Thyroid gland (tissue), 4 donors: ENCODE data around the gene PTPRC. TPM values are rescaled to one million over a fixed set of nuclear protein-coding genes. Genes with fewer than 3 reads are reported as not detected.

Experiments
- DNase-seq, 2 donors: peaks; one replicate each; pipeline ENCODE4 v3.0.0-alpha.2; 2019
- H3K27ac ChIP-seq, 3 donors: fragments of 200-600 bp; sonication (generic); 1 replicate in 2 of 3; 2 replicates in 1 of 3; pipeline ENCODE4 v1.5.1; 2016 to 2019; ENCODE audit warnings: mild to moderate bottlenecking in 1 of 3, moderate library complexity in 1 of 3
- H3K27me3 ChIP-seq: fragments of 200-600 bp; sonication (generic); one replicate; pipeline ENCODE4 v1.5.1; 2019
- H3K36me3 ChIP-seq, 2 donors: fragments of 200-600 bp; sonication (generic); one replicate each; pipeline ENCODE4 v1.5.1; 2016 to 2019
- H3K4me1 ChIP-seq, 2 donors: fragments of 200-600 bp; sonication (generic); one replicate each; pipeline ENCODE4 v1.5.1; 2017 to 2019
- H3K4me3 ChIP-seq, 3 donors: fragments of 200-600 bp; sonication (generic); replicated peaks in 1 of 3; 1 replicate in 2 of 3; 2 replicates in 1 of 3; pipeline ENCODE4 v1.5.1; 2016; ENCODE audit warnings: mild to moderate bottlenecking in 1 of 3
- H3K9me3 ChIP-seq: fragments of 200-600 bp; sonication (generic); one replicate; pipeline ENCODE4 v1.5.1; 2017
- POLR2A ChIP-seq, 2 donors: fragments of 450-650 bp; IDR thresholded peaks; one replicate each; pipeline ENCODE4 v1.6.1; 2017; ENCODE audit warnings: antibody characterized with exemption in 2 of 2, mild to moderate bottlenecking in 2 of 2, moderate library complexity in 1 of 2
- WGBS, 2 donors: methylation state at CpG; one replicate each; pipeline ENCODE4 v1.1.5; 2017; 5-methylcytosine and 5-hydroxymethylcytosine counted together
- intact Hi-C: fragments of 100-400 bp; cut with DNase I; formaldehyde crosslinking; loops from one replicate; pipeline ENCODE4 v1.15.1; 2023
- total RNA-seq, 4 donors: library from RNA; depleted of rRNA; stranded (reverse); fragments of >200 nt; gene quantifications; one replicate each; pipeline ENCODE4 v1.2.3, GENCODE V29; 2016
- TF ChIP-seq, protein P1 (sequence below), 6 experiments: fragments of 200-600 bp in 3 of 6; fragments of 450-650 bp in 3 of 6; sonication (generic) in 3 of 6; IDR thresholded peaks; one replicate each; pipeline ENCODE4 v1.5.1; 2016 to 2019; ENCODE audit warnings: antibody characterized with exemption in 6 of 6, mild to moderate bottlenecking in 2 of 6, inconsistent platforms in 1 of 6, moderate library complexity in 1 of 6

PTPRC gene
- total RNA-seq, 4 donors from 2014 or later: 11.5 to 23.8 (median 16.9) TPM

- no peaks in the 10 kb centered on the region for H3K27me3 ChIP-seq
Measured at GRCh38 chr1:198772626-198773025, 133.8 kb downstream of the PTPRC start.

DNA sequence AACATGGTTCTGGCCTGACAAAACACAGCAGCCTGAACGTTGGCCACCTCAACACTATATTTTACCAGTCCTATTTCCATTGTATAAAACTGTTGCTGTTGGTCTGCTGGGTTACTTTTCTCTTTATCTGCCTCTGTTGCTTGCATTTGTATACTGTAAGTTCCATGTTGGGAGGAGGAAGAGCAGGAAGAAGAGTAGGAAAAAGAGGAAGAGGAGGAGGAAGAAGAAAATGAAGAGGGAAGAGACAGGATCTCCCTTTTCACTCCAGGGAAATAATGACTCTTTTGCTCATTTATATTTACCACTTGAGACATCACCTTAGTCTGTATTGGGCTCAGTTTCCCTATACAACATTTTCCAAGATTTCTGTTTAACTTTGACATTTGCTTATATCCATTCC, 134.2 kb downstream of the PTPRC start:
- Histone ChIP-seq H3K4me1 (no peaks in the 10 kb centered on the region), H3K9me3 (no peaks in the 10 kb centered on the region), H3K36me3 (no peaks in the 10 kb centered on the region), H3K4me3 (no peak overlapping the region), H3K27ac (no peak overlapping the region), H3K27me3 (no peaks in the 10 kb centered on the region)
- no peak for DNase-seq
- 76 to 84% methylated on average over 1 of the region's 1 CpG for WGBS, 2 donors
- TF ChIP-seq, protein P1, sequence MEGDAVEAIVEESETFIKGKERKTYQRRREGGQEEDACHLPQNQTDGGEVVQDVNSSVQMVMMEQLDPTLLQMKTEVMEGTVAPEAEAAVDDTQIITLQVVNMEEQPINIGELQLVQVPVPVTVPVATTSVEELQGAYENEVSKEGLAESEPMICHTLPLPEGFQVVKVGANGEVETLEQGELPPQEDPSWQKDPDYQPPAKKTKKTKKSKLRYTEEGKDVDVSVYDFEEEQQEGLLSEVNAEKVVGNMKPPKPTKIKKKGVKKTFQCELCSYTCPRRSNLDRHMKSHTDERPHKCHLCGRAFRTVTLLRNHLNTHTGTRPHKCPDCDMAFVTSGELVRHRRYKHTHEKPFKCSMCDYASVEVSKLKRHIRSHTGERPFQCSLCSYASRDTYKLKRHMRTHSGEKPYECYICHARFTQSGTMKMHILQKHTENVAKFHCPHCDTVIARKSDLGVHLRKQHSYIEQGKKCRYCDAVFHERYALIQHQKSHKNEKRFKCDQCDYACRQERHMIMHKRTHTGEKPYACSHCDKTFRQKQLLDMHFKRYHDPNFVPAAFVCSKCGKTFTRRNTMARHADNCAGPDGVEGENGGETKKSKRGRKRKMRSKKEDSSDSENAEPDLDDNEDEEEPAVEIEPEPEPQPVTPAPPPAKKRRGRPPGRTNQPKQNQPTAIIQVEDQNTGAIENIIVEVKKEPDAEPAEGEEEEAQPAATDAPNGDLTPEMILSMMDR (IDR thresholded peaks at IDR 0.05): no peak
- TF ChIP-seq POLR2A (IDR thresholded peaks at IDR 0.05): no peak
- intact Hi-C loops: no loop called here

More at GRCh38 chr1:198772626-198773025, 133.8 kb downstream of the PTPRC start:
- H3K4me3 ChIP-seq: no peak overlapping the region
- no peak overlapping the region for H3K27ac ChIP-seq
- no peaks in the 10 kb centered on the region for H3K36me3 ChIP-seq
- no peaks in the 10 kb centered on the region for H3K9me3 ChIP-seq
- no peaks in the 10 kb centered on the region for H3K4me1 ChIP-seq
- DNase-seq: no peak
- intact Hi-C loops: no loop called here
- no peak for TF ChIP-seq POLR2A (IDR thresholded peaks at IDR 0.05)
- TF ChIP-seq, protein P1 (IDR thresholded peaks at IDR 0.05): no peak

DNA sequence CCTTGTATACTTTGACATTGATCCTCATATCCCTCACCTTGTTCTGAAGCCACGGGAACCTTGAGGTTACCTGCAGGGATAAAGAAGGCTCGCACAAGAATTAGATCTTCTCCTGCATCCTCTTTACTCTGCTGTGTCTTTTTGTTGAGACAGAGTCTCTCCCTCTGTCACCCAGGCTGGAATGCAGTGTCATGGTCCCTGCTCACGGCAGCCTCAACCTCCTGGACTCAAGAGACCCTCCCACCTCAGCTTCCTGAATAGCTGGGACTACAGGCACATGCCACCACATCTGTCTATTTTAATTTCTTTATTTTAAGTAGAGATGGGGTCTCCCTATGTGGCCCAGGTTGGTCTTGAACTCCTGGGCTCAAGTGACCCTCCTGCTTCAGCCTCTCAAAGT, 134.7 kb downstream of the PTPRC start:
- DNase-seq: no peak
- H3K4me1 ChIP-seq: no peaks in the 10 kb centered on the region
- intact Hi-C loops: no loop called here

DNA sequence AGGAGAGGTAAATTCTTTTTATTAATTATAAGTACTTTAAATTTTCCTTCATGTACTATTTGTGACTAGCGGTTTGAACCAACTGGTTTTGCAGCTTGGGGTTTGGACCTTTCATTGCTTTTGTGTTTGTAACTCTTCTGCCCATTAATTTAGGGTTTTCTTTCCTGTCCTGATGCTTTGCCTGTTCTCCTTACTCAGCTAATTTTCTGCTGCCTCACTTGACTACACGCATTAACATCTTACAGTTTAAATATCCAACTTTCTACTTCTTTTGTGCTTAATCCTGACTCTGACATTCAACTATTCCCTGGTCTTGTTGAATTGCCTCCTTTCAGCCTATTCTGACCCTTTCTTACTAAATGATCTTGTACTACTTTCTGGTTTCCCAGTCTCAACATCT, 135.6 kb downstream of the PTPRC start:
- intact Hi-C loops: no loop called here
- TF ChIP-seq, protein P1 (IDR thresholded peaks at IDR 0.05): no peak
- no peak for TF ChIP-seq POLR2A (IDR thresholded peaks at IDR 0.05)
- no peak overlapping the region for H3K27ac ChIP-seq
- 83 to 95% methylated on average over 2 of the region's 2 CpGs for WGBS, 2 donors
- no peaks in the 10 kb centered on the region for H3K4me1 ChIP-seq
- no peaks in the 10 kb centered on the region for H3K9me3 ChIP-seq
- H3K27me3 ChIP-seq: no peaks in the 10 kb centered on the region
- DNase-seq: no peak
- H3K4me3 ChIP-seq: no peak overlapping the region
- H3K36me3 ChIP-seq: no peaks in the 10 kb centered on the region

More for the DNA sequence above, 134.7 kb downstream of the PTPRC start:
- no peak overlapping the region for H3K4me3 ChIP-seq
- no peak overlapping the region for H3K27ac ChIP-seq
- TF ChIP-seq, protein P1 (IDR thresholded peaks at IDR 0.05): no peak
- TF ChIP-seq POLR2A (IDR thresholded peaks at IDR 0.05): no peak
- no peaks in the 10 kb centered on the region for H3K9me3 ChIP-seq
- 91 to 95% methylated on average over 3 of the region's 3 CpGs for WGBS, 2 donors
- no peaks in the 10 kb centered on the region for H3K27me3 ChIP-seq
- no peaks in the 10 kb centered on the region for H3K36me3 ChIP-seq

- intact Hi-C loops: no loop called here
- no peak for DNase-seq
- no peaks in the 10 kb centered on the region for H3K27me3 ChIP-seq
- H3K4me1 ChIP-seq: no peaks in the 10 kb centered on the region
- no peaks in the 10 kb centered on the region for H3K36me3 ChIP-seq
- no peak for TF ChIP-seq POLR2A (IDR thresholded peaks at IDR 0.05)
- TF ChIP-seq, protein P1 (IDR thresholded peaks at IDR 0.05): no peak
- H3K9me3 ChIP-seq: no peaks in the 10 kb centered on the region
- H3K27ac ChIP-seq: no peak overlapping the region
- WGBS, 2 donors: 82 to 88% methylated on average over 6 of the region's 6 CpGs
- no peak overlapping the region for H3K4me3 ChIP-seq
Measured at GRCh38 chr1:198775606-198776005, 136.8 kb downstream of the PTPRC start.
